Heart left ventricle (tissue), 16 donors: Measurements from ENCODE around the gene SLC9A3. TPM values are rescaled to one million over a fixed set of nuclear protein-coding genes. Genes with fewer than 3 reads are reported as not detected.
"Not testable (repeated sequence)": the region's sequence is repeated elsewhere in the genome, so short reads cannot be mapped to it uniquely, and the experiment has no call there.

Experiments
- ATAC-seq, 4 donors: fragments of 200-7000 bp; cut with Tn5 transposase; one replicate each; pipeline ENCODE4 v1.9.1; 2020 to 2022; ENCODE audit warnings: moderate library complexity in 4 of 4, mild to moderate bottlenecking in 3 of 4, moderate number of reproducible peaks in 1 of 4
- DNase-seq, 5 donors: peaks; one replicate each; pipeline ENCODE4 v3.0.0-alpha.2; 2020
- H3K27ac ChIP-seq, 12 donors: fragments of 200-600 bp; sonication (generic) in 4 of 12; one replicate each; pipeline versions ENCODE4 v1.5.0 to v1.8.0; 2016 to 2022; ENCODE audit warnings: mild to moderate bottlenecking in 2 of 12
- H3K27me3 ChIP-seq, 9 donors: fragments of 200-600 bp; sonication (generic) in 2 of 9; one replicate each; pipeline versions ENCODE4 v1.5.1 to v1.8.0; 2016 to 2022; ENCODE audit warnings: mild to moderate bottlenecking in 3 of 9
- H3K36me3 ChIP-seq, 9 donors: fragments of 200-600 bp; sonication (generic) in 2 of 9; one replicate each; pipeline versions ENCODE4 v1.5.0 to v1.8.0; 2018 to 2022; ENCODE audit warnings: mild to moderate bottlenecking in 2 of 9
- H3K4me1 ChIP-seq, 12 donors: fragments of 200-600 bp; sonication (generic) in 4 of 12; one replicate each; pipeline versions ENCODE4 v1.5.0 to v1.8.0; 2016 to 2022; ENCODE audit warnings: mild to moderate bottlenecking in 3 of 12
- H3K4me3 ChIP-seq, 12 donors: fragments of 200-600 bp; sonication (generic) in 4 of 12; one replicate each; pipeline versions ENCODE4 v1.5.0 to v1.8.0; 2017 to 2022; ENCODE audit warnings: mild to moderate bottlenecking in 9 of 12, moderate library complexity in 4 of 12
- H3K9me3 ChIP-seq, 12 donors: fragments of 200-600 bp; sonication (generic) in 4 of 12; one replicate each; pipeline versions ENCODE4 v1.5.0 to v1.8.0; 2016 to 2022; ENCODE audit warnings: mild to moderate bottlenecking in 1 of 12
- POLR2A ChIP-seq, 2 donors: fragments of 450-650 bp; IDR thresholded peaks; one replicate each; pipeline ENCODE4 v1.6.1; 2017; ENCODE audit warnings: antibody characterized with exemption in 2 of 2, mild to moderate bottlenecking in 2 of 2, moderate library complexity in 2 of 2
- WGBS, 4 donors: extraction: QIAGEN DNeasy Blood & Tissue Kit in 2 of 4; methylation state at CpG; one replicate each; pipeline versions ENCODE4 v1.1.5 to v1.1.7; 2013 to 2018; 5-methylcytosine and 5-hydroxymethylcytosine counted together
- intact Hi-C, 10 donors: fragments of 100-400 bp; cut with DNase I; formaldehyde crosslinking; loops; one replicate each; pipeline versions ENCODE4 v1.11.1 to v1.14.2; 2022
- polyA plus RNA-seq, 2 donors: library from polyadenylated mRNA; stranded (reverse); fragments of 200-250 nt; gene quantifications; one replicate each; pipeline ENCODE4 v1.2.3, GENCODE V29; 2013
- total RNA-seq, 9 donors: library from RNA; depleted of rRNA in 2 of 9; stranded (reverse); fragments of >200 nt in 2 of 9; fragmentation: NEBNext Ultra II Directional in 3 of 9; extraction: Animal tissue kit (Norgen Biotek cat#: 25700) in 3 of 9; gene quantifications; one replicate each; pipeline versions ENCODE4 v1.1.0 to v1.2.4, GENCODE V29; 2016 to 2023
- TF ChIP-seq, protein P1 (sequence below), 12 donors: fragments of 200-600 bp; sonication (generic) in 4 of 12; IDR thresholded peaks; one replicate each; pipeline versions ENCODE4 v1.5.0 to v1.8.0; 2018 to 2022; ENCODE audit warnings: antibody characterized with exemption in 12 of 12, mild to moderate bottlenecking in 5 of 12
- donor health status: ischemic (EF 13 %, LVEDD 7.1; RV severe dilation, severe dysfunction).
- donor health status: healthy with polysubstance abuse.
- donor health status: DM: no; HTN: yes; CAD: no.
- donor health status: DM: no; HTN: no; CAD: no.
- donor health status: ischemic (EF 25% LVEDD 6.9; RV normal size, moderate dysfunction).
- donor health status: ischemic (EF 25% LVEDD 5.7; RV mildly dilated, moderate dysfunction).
- donor health status: healthy.
- donor health status: DM: yes; HTN: yes; CAD: no.
- donor health status: ischemic (EF 35%, LVEDD 5.7; RV mildly dilated, moderate dysfunction).
- donor health status: nonischemic (EF 11% LVEDD 7.7; RV severe dilation, severe dysfunction).
- donor health status: DM: yes; HTN: yes; CAD: no.
- donor health status: PGD.
- donor health status: ischemic (EF 29% LVEDD 5.4; RV normal size, mild dysfunction).
- donor health status: nonischemic (EF 23%, LVEDD 6.1; RV moderate dilation, normal function).

SLC9A3 gene
- total and polyA plus RNA-seq, 11 donors = 0.50 to 3.8 (median 1.0) TPM

GRCh38 chr5:558871-559503 is 34.7 kb upstream of the SLC9A3 start:
- Histone ChIP-seq H3K4me1 (no peaks in the 10 kb centered on the region), H3K27me3 (peaks cover 0 to 28% (median 5%) of the 10 kb centered on the region in 9 donors), H3K9me3 (no peaks in the 10 kb centered on the region), H3K36me3 (no peaks in the 10 kb centered on the region), H3K27ac (no peak overlapping the region), H3K4me3 (no peak overlapping the region)
- ATAC-seq = no peak
- TF ChIP-seq, protein P1, sequence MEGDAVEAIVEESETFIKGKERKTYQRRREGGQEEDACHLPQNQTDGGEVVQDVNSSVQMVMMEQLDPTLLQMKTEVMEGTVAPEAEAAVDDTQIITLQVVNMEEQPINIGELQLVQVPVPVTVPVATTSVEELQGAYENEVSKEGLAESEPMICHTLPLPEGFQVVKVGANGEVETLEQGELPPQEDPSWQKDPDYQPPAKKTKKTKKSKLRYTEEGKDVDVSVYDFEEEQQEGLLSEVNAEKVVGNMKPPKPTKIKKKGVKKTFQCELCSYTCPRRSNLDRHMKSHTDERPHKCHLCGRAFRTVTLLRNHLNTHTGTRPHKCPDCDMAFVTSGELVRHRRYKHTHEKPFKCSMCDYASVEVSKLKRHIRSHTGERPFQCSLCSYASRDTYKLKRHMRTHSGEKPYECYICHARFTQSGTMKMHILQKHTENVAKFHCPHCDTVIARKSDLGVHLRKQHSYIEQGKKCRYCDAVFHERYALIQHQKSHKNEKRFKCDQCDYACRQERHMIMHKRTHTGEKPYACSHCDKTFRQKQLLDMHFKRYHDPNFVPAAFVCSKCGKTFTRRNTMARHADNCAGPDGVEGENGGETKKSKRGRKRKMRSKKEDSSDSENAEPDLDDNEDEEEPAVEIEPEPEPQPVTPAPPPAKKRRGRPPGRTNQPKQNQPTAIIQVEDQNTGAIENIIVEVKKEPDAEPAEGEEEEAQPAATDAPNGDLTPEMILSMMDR (IDR thresholded peaks at IDR 0.05) = no peak
- TF ChIP-seq POLR2A (IDR thresholded peaks at IDR 0.05) = no peak
- WGBS, 4 donors = 78 to 85% (median 80%) methylated on average over 31 to 32 of the region's 32 CpGs
- intact Hi-C loops = no loop called here
- peak in 1 of 5 donors; percentile 9 for DNase-seq

DNA sequence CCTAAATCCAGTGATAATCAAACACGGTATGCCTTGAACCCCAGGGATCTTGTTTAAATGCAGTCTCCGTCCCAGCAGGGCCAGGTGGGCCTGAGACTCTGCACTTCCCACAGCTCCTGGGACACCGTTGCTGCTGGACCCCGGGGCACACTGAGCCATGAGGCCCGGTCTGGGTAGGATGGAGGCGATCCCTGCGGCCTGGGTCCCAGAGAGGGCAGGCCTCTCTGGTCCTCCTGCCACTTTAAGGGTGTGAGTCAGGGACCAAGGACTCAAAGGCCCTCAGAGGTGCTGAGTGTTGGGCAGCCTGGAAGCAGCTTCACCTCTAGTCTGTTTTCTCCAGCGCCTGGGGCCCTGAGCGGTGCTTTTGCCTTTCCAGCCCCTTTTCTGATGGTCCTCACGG is 34.1 kb upstream of the SLC9A3 start:
- WGBS, 4 donors = 77 to 84% (median 83%) methylated on average over 6 to 10 of the region's 10 CpGs
- ATAC-seq = no peak
- no peak for TF ChIP-seq POLR2A (IDR thresholded peaks at IDR 0.05)
- TF ChIP-seq, protein P1 (IDR thresholded peaks at IDR 0.05) = no peak
- Histone ChIP-seq H3K4me3 (no peak overlapping the region), H3K4me1 (no peaks in the 10 kb centered on the region), H3K27me3 (peaks cover 0 to 28% (median 5%) of the 10 kb centered on the region in 9 donors), H3K9me3 (no peaks in the 10 kb centered on the region), H3K36me3 (no peaks in the 10 kb centered on the region), H3K27ac (no peak overlapping the region)
- intact Hi-C loops = no loop called here
- peak in 2 of 5 donors; percentile 7 to 11 for DNase-seq

GRCh38 chr5:557917-558316 is 33.7 kb upstream of the SLC9A3 start:
- H3K9me3 ChIP-seq, H3K4me3 ChIP-seq, H3K36me3 ChIP-seq, H3K4me1 ChIP-seq, ATAC-seq, H3K27ac ChIP-seq, intact Hi-C loops: not testable (repeated sequence)
- peak in 2 of 5 donors; percentile 10 to 11 for DNase-seq
- H3K27me3 ChIP-seq = peaks cover 0 to 28% (median 5%) of the 10 kb centered on the region in 9 donors
- 89 to 96% (median 95%) methylated on average over 4 of the region's 4 CpGs for WGBS, 4 donors

GRCh38 chr5:556909-557441 is 32.7 kb upstream of the SLC9A3 start:
- Histone ChIP-seq H3K4me1 (no peaks in the 10 kb centered on the region), H3K27ac (no peak overlapping the region), H3K36me3 (no peaks in the 10 kb centered on the region), H3K27me3 (peaks cover 0 to 28% (median 5%) of the 10 kb centered on the region in 9 donors), H3K4me3 (no peak overlapping the region), H3K9me3 (no peaks in the 10 kb centered on the region)
- DNase-seq (peak in 2 of 5 donors; percentile 9), ATAC-seq (peak in 1 of 4 donors; percentile 15)
- intact Hi-C loops = no loop called here
- TF ChIP-seq, protein P1 (IDR thresholded peaks at IDR 0.05) = no peak
- no peak for TF ChIP-seq POLR2A (IDR thresholded peaks at IDR 0.05)
- 71 to 77% (median 75%) methylated on average over 18 to 19 of the region's 19 CpGs for WGBS, 4 donors
